H1 (cell line): ENCODE results near the gene DNAH8. TPM values are rescaled to one million over a fixed set of nuclear protein-coding genes. Genes with fewer than 3 reads are reported as not detected.
A peak's percentile ranks its signal among the peaks of the same experiment; 100 is the strongest.

ENCODE experiments used
- CTCF ChIA-PET: fragments of 300-600 bp; sonication (Branson Sonifier 250); formaldehyde crosslinking; loops from one replicate; lab custom pipeline; 2021; ENCODE audit not compliant: partially characterized antibody; lab: Charles Lee
- POLR2A ChIA-PET: fragments of 300-600 bp; sonication (Branson Sonifier 250); formaldehyde crosslinking; loops from one replicate; lab custom pipeline; 2021; ENCODE audit warnings: inconsistent platforms; ENCODE audit not compliant: partially characterized antibody; lab: Charles Lee
- DNase-seq, 2 experiments: peaks; one replicate each; pipeline versions ENCODE4 v3.0.0 to v3.0.0-alpha.2; 2010 to 2022; ENCODE audit warnings: low spot score in 2 of 2, low read depth in 1 of 2, mixed read lengths in 1 of 2
- FAIRE-seq: peaks from 2 replicates; lab custom pipeline; 2011; peaks lifted over from hg19 to GRCh38; lab: Jason Lieb, UNC
- H2AFZ ChIP-seq: 2 replicates; pipeline ENCODE4 v1.8.1; 2012; ENCODE audit warnings: low read length, inconsistent platforms
- H2AK5ac ChIP-seq: 2 replicates; pipeline ENCODE4 v1.6.1; 2013; ENCODE audit warnings: low read depth, low read length
- H2BK120ac ChIP-seq: replicated peaks from 2 replicates; pipeline ENCODE3; 2013; ENCODE audit warnings: low read depth, low read length, inconsistent platforms
- H2BK12ac ChIP-seq: 2 replicates; pipeline ENCODE4 v1.6.1; 2013; ENCODE audit warnings: low read depth, low read length
- H2BK15ac ChIP-seq: 2 replicates; pipeline ENCODE4 v1.6.1; 2013; ENCODE audit warnings: low read length
- H2BK20ac ChIP-seq: 2 replicates; pipeline ENCODE4 v1.6.1; 2013; ENCODE audit warnings: low read length
- H2BK5ac ChIP-seq: 2 replicates; pipeline ENCODE4 v1.6.1; 2013; ENCODE audit warnings: low read depth, low read length
- H3K14ac ChIP-seq: 2 replicates; pipeline ENCODE4 v1.6.1; 2013; ENCODE audit warnings: inconsistent platforms; ENCODE audit not compliant: insufficient read length
- H3K18ac ChIP-seq: 2 replicates; pipeline ENCODE4 v1.6.1; 2013; ENCODE audit warnings: low read length; ENCODE audit errors: extremely low read depth
- H3K23ac ChIP-seq: 2 replicates; pipeline ENCODE4 v1.6.1; 2013; ENCODE audit warnings: inconsistent platforms; ENCODE audit not compliant: insufficient read length
- H3K23me2 ChIP-seq: 2 replicates; pipeline ENCODE4 v1.6.1; 2013; ENCODE audit warnings: low read depth, low read length
- H3K27ac ChIP-seq: 2 replicates; pipeline ENCODE4 v1.6.1; 2011; ENCODE audit warnings: low read depth, low read length, inconsistent platforms
- H3K27me3 ChIP-seq, 4 experiments: replicated peaks in 1 of 4; 1 replicate in 1 of 4; 2 replicates in 3 of 4; pipeline versions ENCODE4 v1.6.1 to v1.8.1; 2011 to 2013; ENCODE audit warnings: low read length in 3 of 4, mild to moderate bottlenecking in 3 of 4, inconsistent platforms in 2 of 4, mixed read lengths in 2 of 4, moderate library complexity in 1 of 4; ENCODE audit not compliant: control insufficient read depth in 3 of 4, insufficient read depth in 3 of 4; ENCODE audit errors: extremely low read depth in 1 of 4
- H3K36me3 ChIP-seq, 4 experiments: 2 replicates each; pipeline versions ENCODE4 v1.6.1 to v1.8.1; 2011 to 2013; ENCODE audit warnings: mild to moderate bottlenecking in 4 of 4, low read length in 3 of 4, moderate library complexity in 2 of 4, control low read depth in 1 of 4, inconsistent platforms in 1 of 4; ENCODE audit not compliant: insufficient read depth in 4 of 4, control insufficient read depth in 2 of 4
- H3K4ac ChIP-seq: replicated peaks from 2 replicates; pipeline ENCODE3; 2013; ENCODE audit warnings: low read length, low read depth, mixed read lengths, inconsistent platforms; ENCODE audit not compliant: insufficient read length
- H3K4me1 ChIP-seq, 4 experiments: replicated peaks in 1 of 4; 1 replicate in 1 of 4; 2 replicates in 3 of 4; pipeline versions ENCODE4 v1.6.1 to v1.8.1; 2011 to 2013; ENCODE audit warnings: low read length in 3 of 4, inconsistent platforms in 2 of 4, mixed read lengths in 1 of 4; ENCODE audit not compliant: insufficient read depth in 4 of 4, control insufficient read depth in 3 of 4
- H3K4me2 ChIP-seq, 2 experiments: 2 replicates each; pipeline versions ENCODE4 v1.6.1 to v1.8.1; 2011 to 2013; ENCODE audit warnings: low read depth in 2 of 2, low read length in 2 of 2, control low read depth in 1 of 2, inconsistent platforms in 1 of 2, mild to moderate bottlenecking in 1 of 2; ENCODE audit not compliant: insufficient read depth in 1 of 2
- H3K4me3 ChIP-seq, 4 experiments: fragments of 200-600, 300-600 bp in 1 of 4; sonication (generic), shearing (Covaris generic), sonication (Bioruptor Twin) in 1 of 4; 2 replicates each; pipeline versions ENCODE4 v1.5.1 to v1.8.1; 2011 to 2016; ENCODE audit warnings: low read length in 4 of 4, low read depth in 3 of 4, control low read depth in 2 of 4, inconsistent platforms in 2 of 4, mild to moderate bottlenecking in 2 of 4, mixed read lengths in 1 of 4, moderate library complexity in 1 of 4; ENCODE audit not compliant: insufficient read depth in 2 of 4; ENCODE audit errors: extremely low read depth in 1 of 4
- H3K56ac ChIP-seq: replicated peaks from 2 replicates; pipeline ENCODE3; 2013; ENCODE audit warnings: low read depth, mild to moderate bottlenecking, mixed read lengths, low read length, inconsistent platforms; ENCODE audit not compliant: insufficient read length
- H3K79me1 ChIP-seq: 2 replicates; pipeline ENCODE4 v1.6.1; 2013; ENCODE audit warnings: low read depth, low read length, control low read depth
- H3K79me2 ChIP-seq, 2 experiments: 2 replicates each; pipeline versions ENCODE4 v1.6.1 to v1.8.1; 2012 to 2013; ENCODE audit warnings: low read length in 2 of 2, mild to moderate bottlenecking in 2 of 2, inconsistent platforms in 1 of 2; ENCODE audit not compliant: insufficient read depth in 2 of 2, control insufficient read depth in 1 of 2
- H3K9ac ChIP-seq, 4 experiments: replicated peaks in 1 of 4; 1 replicate in 1 of 4; 2 replicates in 3 of 4; pipeline versions ENCODE4 v1.6.1 to v1.8.1; 2011 to 2013; ENCODE audit warnings: low read depth in 3 of 4, low read length in 3 of 4, control low read depth in 2 of 4, mild to moderate bottlenecking in 2 of 4, moderate library complexity in 2 of 4, inconsistent platforms in 1 of 4; ENCODE audit errors: extremely low read depth in 1 of 4
- H3K9me3 ChIP-seq, 2 experiments: 2 replicates each; pipeline versions ENCODE4 v1.6.1 to v1.8.1; 2012 to 2013; ENCODE audit warnings: mild to moderate bottlenecking in 2 of 2, moderate library complexity in 2 of 2, control low read depth in 1 of 2, inconsistent platforms in 1 of 2, low read depth in 1 of 2, low read length in 1 of 2, mixed read lengths in 1 of 2; ENCODE audit not compliant: insufficient read depth in 2 of 2
- H4K20me1 ChIP-seq, 2 experiments: replicated peaks in 1 of 2; 2 replicates each; pipeline versions ENCODE3 to v1.8.1; 2011 to 2013; ENCODE audit warnings: inconsistent platforms in 2 of 2, low read length in 2 of 2, mild to moderate bottlenecking in 1 of 2; ENCODE audit not compliant: insufficient read depth in 2 of 2, control insufficient read depth in 1 of 2
- H4K5ac ChIP-seq: 2 replicates; pipeline ENCODE4 v1.6.1; 2013; ENCODE audit warnings: low read length, low read depth, mixed read lengths, inconsistent platforms; ENCODE audit not compliant: insufficient read length
- H4K8ac ChIP-seq: 2 replicates; pipeline ENCODE4 v1.8.0; 2013; ENCODE audit warnings: mild to moderate bottlenecking, moderate library complexity, low read length, inconsistent platforms; ENCODE audit not compliant: insufficient read depth; ENCODE audit errors: extremely low read depth
- H4K91ac ChIP-seq: replicated peaks from 2 replicates; pipeline ENCODE3; 2013; ENCODE audit warnings: low read length, mixed read lengths, inconsistent platforms; ENCODE audit not compliant: insufficient read length
- BCL11A ChIP-seq, 2 experiments: IDR thresholded peaks; one replicate each; pipeline ENCODE4 v1.6.1; 2011; ENCODE audit warnings: low read depth in 2 of 2, low read length in 2 of 2, mild to moderate bottlenecking in 2 of 2
- CHD2 ChIP-seq: IDR thresholded peaks from 2 replicates; pipeline ENCODE4 v1.6.1; 2012; ENCODE audit warnings: low read length, improper control_type of control experiment
- KDM1A ChIP-seq: fragments of 200-600, 300-600 bp; sonication (generic); IDR thresholded peaks from 2 replicates; pipeline ENCODE4 v1.7.1; 2016; ENCODE audit warnings: mild to moderate bottlenecking, low read length, borderline replicate concordance
- WGBS, 2 experiments: shearing (Covaris generic) in 1 of 2; methylation state at CpG; one replicate each; pipeline versions ENCODE4 v1.1.6 to v1.1.7; 2013 to 2015; ENCODE audit warnings: low lambda C conversion rate in 2 of 2, mixed read lengths in 2 of 2, inconsistent platforms in 1 of 2, low coverage in 1 of 2, missing lambda C conversion rate in 1 of 2; ENCODE audit not compliant: insufficient replicate concordance in 2 of 2, insufficient coverage in 1 of 2, insufficient read length in 1 of 2; ENCODE audit errors: extremely low coverage in 1 of 2, missing lambda C conversion rate in 1 of 2; 5-methylcytosine and 5-hydroxymethylcytosine counted together
- polyA plus RNA-seq, 7 experiments: library from polyadenylated mRNA; depleted of rRNA in 3 of 7; stranded (reverse) in 5 of 7; unstranded in 2 of 7; fragments of >200 nt in 5 of 7; fragments of 200-250 nt in 2 of 7; gene quantifications; 1 replicate in 5 of 7; 2 replicates in 1 of 7; 4 replicates in 1 of 7; pipeline versions ENCODE4 v1.2.1 to v1.2.3, GENCODE V29; 2011 to 2013; ENCODE audit warnings: missing spikeins in 2 of 7, mixed read lengths in 2 of 7
- total RNA-seq: library from RNA; stranded (reverse); fragmentation: NEBNext Ultra II Directional; extraction: Animal tissue kit (Norgen Biotek cat#: 25700); gene quantifications from 2 replicates; pipeline ENCODE4 v1.2.1, GENCODE V29; 2021

DNAH8 gene
- total and polyA plus RNA-seq, 2 of the 8 experiments (the other 6 are each of a cell fraction or from before 2014, with no cell fraction given): under 0.01 TPM; not detected in 1

DNA sequence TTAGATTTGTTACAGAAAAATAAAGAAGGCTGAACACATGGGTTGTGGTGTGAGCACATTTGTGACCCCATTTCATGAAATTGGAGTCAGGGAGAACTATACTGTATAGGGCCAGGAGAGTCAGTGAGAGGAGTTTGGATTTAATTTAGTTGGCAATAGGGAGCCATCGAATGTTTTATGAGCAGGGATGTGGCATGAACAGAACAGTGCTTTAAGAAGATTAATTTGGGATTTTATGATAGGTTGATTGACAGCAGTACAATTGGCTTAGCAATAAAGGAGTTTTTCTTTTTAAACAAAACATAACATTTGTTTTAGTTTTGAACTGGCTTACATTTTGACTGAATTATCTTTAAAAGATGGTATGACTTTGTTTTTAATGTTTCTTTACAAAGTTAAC is 227.9 kb downstream of the DNAH8 start:
- peaks cover 0 to 3% (median 0%) of the 10 kb centered on the region in 4 experiments; a peak in 1 of 7 replicates for H3K4me1 ChIP-seq
- no peaks in the 10 kb centered on the region for H3K36me3 ChIP-seq
- H2AFZ ChIP-seq: no peak overlapping the region
- H4K91ac ChIP-seq: no peak overlapping the region
- H4K5ac ChIP-seq: no peak overlapping the region
- no peak overlapping the region for H2BK5ac ChIP-seq
- H3K79me2 ChIP-seq: no peaks in the 10 kb centered on the region
- no peak overlapping the region for H3K14ac ChIP-seq
- POLR2A ChIA-PET: no interaction called here
- no peak for DNase-seq
- H3K27me3 ChIP-seq: no peaks in the 10 kb centered on the region
- no peak overlapping the region for H3K18ac ChIP-seq
- H3K79me1 ChIP-seq: no peaks in the 10 kb centered on the region
- no peak for TF ChIP-seq CHD2
- TF ChIP-seq KDM1A: 0 out of 2 replicates have a peak, but pooled peaks have one; percentile 11
- no peak for TF ChIP-seq BCL11A (IDR thresholded peaks at IDR 0.05; ENCODE audit: low read depth in 2 of 2, low read length in 2 of 2)
- TF ChIP-seq, all 59 proteins: peak for 1
- Histone ChIP-seq H3K4me3 (no peak overlapping the region), H3K56ac (no peak overlapping the region), H4K8ac (no peak overlapping the region), H3K23ac (no peak overlapping the region), H3K27ac (no peak overlapping the region), H2BK15ac (no peak overlapping the region), H2AK5ac (no peak overlapping the region), H3K4me2 (no peak overlapping the region), H3K9ac (no peak overlapping the region), H3K23me2 (peaks cover 3% of the 10 kb centered on the region; the same call in 1 of the 2 replicates), H2BK120ac (no peak overlapping the region), H2BK20ac (no peak overlapping the region), H2BK12ac (no peak overlapping the region), H3K9me3 (no peaks in the 10 kb centered on the region), H3K4ac (no peak overlapping the region), H4K20me1 (no peaks in the 10 kb centered on the region)
- 100% methylated on average over 1 of the region's 1 CpG; no CpG with 5 or more reads in 1 of the 2 experiments for WGBS, 2 experiments
- FAIRE-seq: no peak
- CTCF ChIA-PET: interaction anchor here (1.0 to 1.8 kb wide), 6 partner anchors 34 to 146 kb away, joined by 3 to 12 read pairs (median 3); no protein-coding TSS in a partner anchor
